Ishikawa (cell line): ENCODE measurements around the gene HAPLN3.

ENCODE experiments used
- EGR1 ChIP-seq: IDR thresholded peaks from 2 replicates; pipeline ENCODE4 v1.6.1; 2012
- EP300 ChIP-seq: IDR thresholded peaks from 2 replicates; pipeline ENCODE4 v1.6.1; 2012; ENCODE audit warnings: borderline replicate concordance
- REST ChIP-seq: IDR thresholded peaks from 2 replicates; pipeline ENCODE4 v1.6.1; 2012; ENCODE audit warnings: low read depth, mild to moderate bottlenecking
- TAF1 ChIP-seq: IDR thresholded peaks from 2 replicates; pipeline ENCODE4 v1.6.1; 2012; ENCODE audit warnings: low read depth, mild to moderate bottlenecking
- USF1 ChIP-seq: IDR thresholded peaks from 2 replicates; pipeline ENCODE4 v1.6.1; 2012
- YY1 ChIP-seq: IDR thresholded peaks from 2 replicates; pipeline ENCODE4 v1.6.1; 2012; ENCODE audit warnings: low read depth

- TF ChIP-seq REST: no peak
- no peak for TF ChIP-seq EP300
- no peak for TF ChIP-seq USF1
- no peak for TF ChIP-seq EGR1
- TF ChIP-seq YY1: no peak
- 0 out of 2 replicates have a peak, but pooled peaks have one; percentile 20 for TF ChIP-seq TAF1
These were observed at the start of gene HAPLN3 for GRCh38 chr15:88894819-88895767.
